Measurements from ENCODE around the gene SNAPC5. TPM values are rescaled to one million over a fixed set of nuclear protein-coding genes. Genes with fewer than 3 reads are reported as not detected.
"Not testable (repeated sequence)": the region's sequence is repeated elsewhere in the genome, so short reads cannot be mapped to it uniquely, and the experiment has no call there.

The SNAPC5 gene
- total and polyA plus RNA-seq, 2 experiments from 2014 or later = 21.2 to 43.2 TPM

DNA sequence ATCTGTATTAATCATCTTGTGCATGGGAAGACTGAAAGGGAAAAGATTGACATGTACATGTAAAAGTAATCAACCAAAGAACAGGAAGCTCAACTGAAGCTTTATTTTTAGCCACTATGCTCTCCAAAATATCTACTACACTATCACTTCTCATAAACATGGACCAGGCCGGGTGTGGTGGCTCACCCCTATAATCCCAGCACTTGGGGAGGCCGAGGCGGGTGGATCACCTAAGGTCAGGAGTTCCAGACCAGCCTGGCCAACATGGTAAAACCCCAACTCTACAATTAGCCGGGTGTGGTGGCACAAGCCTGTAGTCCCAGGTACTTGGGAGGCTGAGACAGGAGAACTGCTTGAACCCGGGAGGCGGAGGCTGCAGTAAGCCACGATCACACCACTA lies 2.8 kb upstream of the SNAPC5 start:
- H3K4me2 ChIP-seq; H3K9me3 Mint-ChIP-seq; ATAC-seq; H2AFZ ChIP-seq; H3K9me2 ChIP-seq (ENCODE audit: insufficient read depth); H3K4me3 ChIP-seq; DNase-seq (ENCODE audit: low spot score); H3K27me3 ChIP-seq (ENCODE audit: insufficient read depth): not testable (repeated sequence)
- Mint-ChIP-seq H3K4me1 (peaks cover 24% of the 10 kb centered on the region), H3K27ac (peak overlapping the region; percentile 20), H3K4me3 (peak overlapping the region; percentile 7; the same call in 1 of the 3 replicates), H3K27me3 (ENCODE audit: insufficient read depth, low read depth, poor library complexity) (peaks cover 17% of the 10 kb centered on the region), H3K36me3 (ENCODE audit: low read depth) (peaks cover 76% of the 10 kb centered on the region)
- Histone ChIP-seq H3K79me2 (replicated peaks; ENCODE audit: insufficient read depth) (peaks cover 54% of the 10 kb centered on the region), H3K27ac (ENCODE audit: low read depth) (peak overlapping the region; percentile 81), H3K36me3 (ENCODE audit: insufficient read depth) (peaks cover 64% of the 10 kb centered on the region), H3F3A (replicated peaks; ENCODE audit: low read depth) (peaks cover 76% of the 10 kb centered on the region), H4K20me1 (replicated peaks; ENCODE audit: insufficient read depth) (peaks cover 31% of the 10 kb centered on the region), H3K4me1 (ENCODE audit: insufficient read depth) (peaks cover 22% of the 10 kb centered on the region)

DNA sequence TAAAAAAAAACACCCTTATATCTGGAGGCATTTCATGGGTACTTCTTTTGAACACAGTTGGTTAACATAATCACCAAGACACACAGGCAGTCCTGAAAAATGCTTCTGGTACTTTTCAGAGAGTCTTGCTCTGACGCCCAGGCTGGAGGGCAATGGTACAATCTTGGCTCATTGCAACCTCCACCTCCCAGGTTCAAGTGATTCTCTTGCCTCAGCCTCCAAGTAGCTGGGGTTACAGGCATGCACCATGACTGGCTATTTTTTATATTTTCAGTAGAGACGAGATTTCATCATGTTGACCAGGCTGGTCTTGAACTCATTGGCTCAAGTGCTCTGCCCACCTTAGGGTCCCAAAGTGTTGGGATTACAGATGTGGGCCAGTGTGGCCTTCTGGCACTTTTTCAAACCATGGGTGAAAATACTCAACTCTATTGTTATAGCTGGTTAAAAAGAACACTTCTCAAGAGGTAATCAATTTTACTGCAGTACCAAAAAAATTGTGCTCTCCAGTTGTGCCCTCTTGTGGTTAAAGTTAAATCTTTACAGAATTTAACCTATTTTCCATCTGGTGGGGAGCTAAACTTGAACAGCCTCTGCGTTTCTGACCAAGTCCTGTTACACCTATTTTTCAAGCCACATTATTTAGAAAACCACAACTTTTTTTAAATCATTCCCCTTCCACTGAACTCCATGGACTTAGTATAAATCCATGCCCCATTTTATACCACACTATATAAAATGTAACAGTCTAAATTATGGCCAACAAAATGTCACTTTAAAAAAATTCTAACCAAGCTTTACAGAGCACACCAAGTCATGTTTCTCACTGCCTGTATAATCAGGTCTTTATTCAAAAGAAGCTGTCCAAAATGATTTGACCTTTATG lies 1.2 kb upstream of the SNAPC5 start:
- Histone ChIP-seq H3K4me2 (no peak overlapping the region), H4K20me1 (replicated peaks; ENCODE audit: insufficient read depth) (peaks cover 31% of the 10 kb centered on the region), H3K4me1 (ENCODE audit: insufficient read depth) (peaks cover 22% of the 10 kb centered on the region), H2AFZ (no peak overlapping the region), H3K36me3 (ENCODE audit: insufficient read depth) (peaks cover 74% of the 10 kb centered on the region), H3K4me3 (no peak overlapping the region), H3K9me2 (ENCODE audit: insufficient read depth) (no peaks in the 10 kb centered on the region), H3K27ac (ENCODE audit: low read depth) (peak overlapping the region; percentile 81), H3K27me3 (ENCODE audit: insufficient read depth) (no peaks in the 10 kb centered on the region), H3K79me2 (replicated peaks; ENCODE audit: insufficient read depth) (peaks cover 43% of the 10 kb centered on the region), H3F3A (replicated peaks; ENCODE audit: low read depth) (peaks cover 80% of the 10 kb centered on the region)
- peak overlapping the region; percentile 98 for H3K27ac Mint-ChIP-seq
- ATAC-seq = no peak
- H3K4me3 Mint-ChIP-seq = peak overlapping the region; percentile 87; the same call in 1 of the 3 replicates
- TF ChIP-seq, protein P1, sequence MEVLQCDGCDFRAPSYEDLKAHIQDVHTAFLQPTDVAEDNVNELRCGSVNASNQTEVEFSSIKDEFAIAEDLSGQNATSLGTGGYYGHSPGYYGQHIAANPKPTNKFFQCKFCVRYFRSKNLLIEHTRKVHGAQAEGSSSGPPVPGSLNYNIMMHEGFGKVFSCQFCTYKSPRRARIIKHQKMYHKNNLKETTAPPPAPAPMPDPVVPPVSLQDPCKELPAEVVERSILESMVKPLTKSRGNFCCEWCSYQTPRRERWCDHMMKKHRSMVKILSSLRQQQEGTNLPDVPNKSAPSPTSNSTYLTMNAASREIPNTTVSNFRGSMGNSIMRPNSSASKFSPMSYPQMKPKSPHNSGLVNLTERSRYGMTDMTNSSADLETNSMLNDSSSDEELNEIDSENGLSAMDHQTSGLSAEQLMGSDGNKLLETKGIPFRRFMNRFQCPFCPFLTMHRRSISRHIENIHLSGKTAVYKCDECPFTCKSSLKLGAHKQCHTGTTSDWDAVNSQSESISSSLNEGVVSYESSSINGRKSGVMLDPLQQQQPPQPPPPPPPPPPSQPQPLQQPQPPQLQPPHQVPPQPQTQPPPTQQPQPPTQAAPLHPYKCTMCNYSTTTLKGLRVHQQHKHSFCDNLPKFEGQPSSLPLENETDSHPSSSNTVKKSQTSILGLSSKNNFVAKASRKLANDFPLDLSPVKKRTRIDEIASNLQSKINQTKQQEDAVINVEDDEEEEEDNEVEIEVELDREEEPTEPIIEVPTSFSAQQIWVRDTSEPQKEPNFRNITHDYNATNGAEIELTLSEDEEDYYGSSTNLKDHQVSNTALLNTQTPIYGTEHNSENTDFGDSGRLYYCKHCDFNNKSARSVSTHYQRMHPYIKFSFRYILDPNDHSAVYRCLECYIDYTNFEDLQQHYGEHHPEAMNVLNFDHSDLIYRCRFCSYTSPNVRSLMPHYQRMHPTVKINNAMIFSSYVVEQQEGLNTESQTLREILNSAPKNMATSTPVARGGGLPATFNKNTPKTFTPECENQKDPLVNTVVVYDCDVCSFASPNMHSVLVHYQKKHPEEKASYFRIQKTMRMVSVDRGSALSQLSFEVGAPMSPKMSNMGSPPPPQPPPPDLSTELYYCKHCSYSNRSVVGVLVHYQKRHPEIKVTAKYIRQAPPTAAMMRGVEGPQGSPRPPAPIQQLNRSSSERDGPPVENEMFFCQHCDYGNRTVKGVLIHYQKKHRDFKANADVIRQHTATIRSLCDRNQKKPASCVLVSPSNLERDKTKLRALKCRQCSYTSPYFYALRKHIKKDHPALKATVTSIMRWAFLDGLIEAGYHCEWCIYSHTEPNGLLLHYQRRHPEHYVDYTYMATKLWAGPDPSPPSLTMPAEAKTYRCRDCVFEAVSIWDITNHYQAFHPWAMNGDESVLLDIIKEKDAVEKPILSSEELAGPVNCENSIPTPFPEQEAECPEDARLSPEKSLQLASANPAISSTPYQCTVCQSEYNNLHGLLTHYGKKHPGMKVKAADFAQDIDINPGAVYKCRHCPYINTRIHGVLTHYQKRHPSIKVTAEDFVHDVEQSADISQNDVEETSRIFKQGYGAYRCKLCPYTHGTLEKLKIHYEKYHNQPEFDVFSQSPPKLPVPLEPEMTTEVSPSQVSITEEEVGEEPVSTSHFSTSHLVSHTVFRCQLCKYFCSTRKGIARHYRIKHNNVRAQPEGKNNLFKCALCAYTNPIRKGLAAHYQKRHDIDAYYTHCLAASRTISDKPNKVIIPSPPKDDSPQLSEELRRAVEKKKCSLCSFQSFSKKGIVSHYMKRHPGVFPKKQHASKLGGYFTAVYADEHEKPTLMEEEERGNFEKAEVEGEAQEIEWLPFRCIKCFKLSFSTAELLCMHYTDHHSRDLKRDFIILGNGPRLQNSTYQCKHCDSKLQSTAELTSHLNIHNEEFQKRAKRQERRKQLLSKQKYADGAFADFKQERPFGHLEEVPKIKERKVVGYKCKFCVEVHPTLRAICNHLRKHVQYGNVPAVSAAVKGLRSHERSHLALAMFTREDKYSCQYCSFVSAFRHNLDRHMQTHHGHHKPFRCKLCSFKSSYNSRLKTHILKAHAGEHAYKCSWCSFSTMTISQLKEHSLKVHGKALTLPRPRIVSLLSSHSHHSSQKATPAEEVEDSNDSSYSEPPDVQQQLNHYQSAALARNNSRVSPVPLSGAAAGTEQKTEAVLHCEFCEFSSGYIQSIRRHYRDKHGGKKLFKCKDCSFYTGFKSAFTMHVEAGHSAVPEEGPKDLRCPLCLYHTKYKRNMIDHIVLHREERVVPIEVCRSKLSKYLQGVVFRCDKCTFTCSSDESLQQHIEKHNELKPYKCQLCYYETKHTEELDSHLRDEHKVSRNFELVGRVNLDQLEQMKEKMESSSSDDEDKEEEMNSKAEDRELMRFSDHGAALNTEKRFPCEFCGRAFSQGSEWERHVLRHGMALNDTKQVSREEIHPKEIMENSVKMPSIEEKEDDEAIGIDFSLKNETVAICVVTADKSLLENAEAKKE (CRISPR knock-in tag; IDR thresholded peaks at IDR 0.05) = no peak
- TF ChIP-seq, protein P2, sequence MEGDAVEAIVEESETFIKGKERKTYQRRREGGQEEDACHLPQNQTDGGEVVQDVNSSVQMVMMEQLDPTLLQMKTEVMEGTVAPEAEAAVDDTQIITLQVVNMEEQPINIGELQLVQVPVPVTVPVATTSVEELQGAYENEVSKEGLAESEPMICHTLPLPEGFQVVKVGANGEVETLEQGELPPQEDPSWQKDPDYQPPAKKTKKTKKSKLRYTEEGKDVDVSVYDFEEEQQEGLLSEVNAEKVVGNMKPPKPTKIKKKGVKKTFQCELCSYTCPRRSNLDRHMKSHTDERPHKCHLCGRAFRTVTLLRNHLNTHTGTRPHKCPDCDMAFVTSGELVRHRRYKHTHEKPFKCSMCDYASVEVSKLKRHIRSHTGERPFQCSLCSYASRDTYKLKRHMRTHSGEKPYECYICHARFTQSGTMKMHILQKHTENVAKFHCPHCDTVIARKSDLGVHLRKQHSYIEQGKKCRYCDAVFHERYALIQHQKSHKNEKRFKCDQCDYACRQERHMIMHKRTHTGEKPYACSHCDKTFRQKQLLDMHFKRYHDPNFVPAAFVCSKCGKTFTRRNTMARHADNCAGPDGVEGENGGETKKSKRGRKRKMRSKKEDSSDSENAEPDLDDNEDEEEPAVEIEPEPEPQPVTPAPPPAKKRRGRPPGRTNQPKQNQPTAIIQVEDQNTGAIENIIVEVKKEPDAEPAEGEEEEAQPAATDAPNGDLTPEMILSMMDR (conservative IDR thresholded peaks at IDR 0.05; ENCODE audit: low read depth in 2 of 2) = peak; percentile 14 to 58; a peak in 2 of 4 replicates
- peaks cover 77% of the 10 kb centered on the region for H3K36me3 Mint-ChIP-seq (ENCODE audit: low read depth)
- H3K4me1 Mint-ChIP-seq = peaks cover 33% of the 10 kb centered on the region
- DNase-seq (ENCODE audit: low spot score) = peak; percentile 57
- no peaks in the 10 kb centered on the region; the same call in 2 of the 3 replicates for H3K9me3 Mint-ChIP-seq
- peaks cover 15% of the 10 kb centered on the region for H3K27me3 Mint-ChIP-seq (ENCODE audit: insufficient read depth, low read depth, poor library complexity)
